HG02973 (cell line): ENCODE data around the gene FXYD5.
"Not testable (repeated sequence)": the region's sequence is repeated elsewhere in the genome, so short reads cannot be mapped to it uniquely, and the experiment has no call there.

Experiments used
- ATAC-seq: cut with Tn5 transposase; IDR thresholded peaks from one replicate; pipeline ENCODE4 v1.9.1; 2021; ENCODE audit warnings: moderate library complexity; ENCODE audit not compliant: unreplicated experiment

FXYD5 gene

DNA sequence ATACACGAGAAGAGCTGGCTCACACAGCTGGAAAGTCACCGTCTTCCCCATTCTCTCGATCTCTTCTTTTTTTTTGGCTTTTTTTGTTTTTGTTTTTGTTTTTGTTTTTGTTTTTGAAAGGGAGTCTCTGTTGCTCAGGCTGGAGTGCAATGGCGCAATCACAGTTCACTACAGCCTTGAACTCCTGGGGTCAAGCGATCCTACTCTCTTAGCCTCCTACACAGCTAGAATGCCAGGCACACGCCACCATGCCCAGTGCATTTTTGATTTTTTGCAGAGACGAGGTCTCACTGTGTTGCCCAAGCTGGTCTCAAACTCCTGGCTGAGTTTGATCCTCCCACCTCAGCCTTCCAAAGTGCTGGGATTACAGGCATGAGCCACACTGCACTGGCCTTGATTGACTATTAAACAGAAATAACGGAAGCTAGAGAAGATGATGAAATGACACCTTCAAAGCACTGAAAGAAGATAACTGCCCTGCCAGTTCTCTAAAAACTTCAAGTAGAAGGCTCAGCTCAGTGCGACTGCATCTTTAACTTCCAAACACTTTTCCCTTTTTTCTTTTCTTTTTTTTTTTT lies 34.9 kb upstream of the FXYD5 start:
- no peak for ATAC-seq

DNA sequence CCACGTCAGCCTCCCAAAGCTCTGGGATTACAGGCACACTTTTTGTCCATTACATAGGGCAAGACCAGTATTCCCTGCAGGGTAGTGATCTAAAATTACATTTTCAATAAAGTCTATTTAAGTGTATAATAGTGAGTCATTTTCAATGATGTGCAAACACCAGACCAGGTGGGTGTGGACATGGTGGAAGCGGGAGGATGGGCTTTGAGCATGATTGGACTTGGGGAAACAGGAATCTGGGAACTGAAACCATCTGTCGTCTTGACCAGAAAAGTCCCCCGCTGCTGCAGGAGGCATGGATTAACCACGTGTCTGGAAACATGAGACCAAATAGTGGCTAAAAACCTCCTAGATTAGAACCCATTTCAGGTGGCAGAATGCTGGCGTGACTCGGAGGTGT lies 34.0 kb upstream of the FXYD5 start:
- no peak for ATAC-seq

GRCh38 chr19:35120898-35121297 lies 33.6 kb upstream of the FXYD5 start:
- ATAC-seq, result no peak

DNA sequence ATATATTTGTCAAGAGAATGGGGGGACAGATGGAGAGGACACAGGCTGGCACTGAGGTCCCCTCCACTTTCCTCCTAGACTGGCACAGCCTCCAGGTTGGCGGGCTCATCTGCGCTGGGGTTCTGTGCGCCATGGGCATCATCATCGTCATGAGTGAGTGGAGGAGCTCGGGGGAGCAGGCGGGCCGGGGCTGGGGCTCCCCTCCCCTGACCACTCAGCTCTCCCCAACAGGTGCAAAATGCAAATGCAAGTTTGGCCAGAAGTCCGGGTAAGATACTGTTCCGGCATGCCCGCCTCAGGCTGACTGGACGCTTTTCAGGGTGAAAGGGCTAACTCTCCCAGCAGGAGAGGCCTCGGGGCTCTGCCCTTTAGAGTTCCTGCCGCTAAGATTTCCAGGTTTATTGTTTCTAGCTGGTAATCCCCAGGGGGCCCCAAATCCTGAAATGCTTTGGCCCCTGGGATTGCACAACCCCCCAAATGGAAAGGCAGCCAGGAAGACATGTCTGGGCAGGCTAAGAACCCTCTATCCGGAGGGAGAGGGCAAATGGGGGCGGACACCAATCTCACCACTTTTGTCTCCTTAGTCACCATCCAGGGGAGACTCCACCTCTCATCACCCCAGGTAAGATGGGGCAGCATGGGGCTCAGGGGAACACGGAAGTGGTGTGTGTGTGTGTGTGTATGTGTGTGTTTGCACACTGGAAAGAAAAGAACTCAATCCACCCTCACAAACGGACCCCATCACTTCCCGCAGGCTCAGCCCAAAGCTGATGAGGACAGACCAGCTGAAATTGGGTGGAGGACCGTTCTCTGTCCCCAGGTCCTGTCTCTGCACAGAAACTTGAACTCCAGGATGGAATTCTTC lies 31.6 kb upstream of the FXYD5 start:
- ATAC-seq, result no peak

DNA sequence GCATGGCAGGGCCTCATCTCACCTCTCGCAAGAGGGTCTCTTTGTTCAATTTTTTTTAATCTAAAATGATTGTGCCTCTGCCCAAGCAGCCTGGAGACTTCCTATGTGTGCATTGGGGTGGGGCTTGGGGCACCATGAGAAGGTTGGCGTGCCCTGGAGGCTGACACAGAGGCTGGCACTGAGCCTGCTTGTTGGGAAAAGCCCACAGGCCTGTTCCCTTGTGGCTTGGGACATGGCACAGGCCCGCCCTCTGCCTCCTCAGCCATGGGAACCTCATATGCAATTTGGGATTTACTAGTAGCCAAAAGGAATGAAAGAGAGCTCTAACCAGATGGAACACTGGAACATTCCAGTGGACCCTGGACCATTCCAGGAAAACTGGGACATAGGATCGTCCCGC lies 31.0 kb upstream of the FXYD5 start:
- no peak for ATAC-seq

DNA sequence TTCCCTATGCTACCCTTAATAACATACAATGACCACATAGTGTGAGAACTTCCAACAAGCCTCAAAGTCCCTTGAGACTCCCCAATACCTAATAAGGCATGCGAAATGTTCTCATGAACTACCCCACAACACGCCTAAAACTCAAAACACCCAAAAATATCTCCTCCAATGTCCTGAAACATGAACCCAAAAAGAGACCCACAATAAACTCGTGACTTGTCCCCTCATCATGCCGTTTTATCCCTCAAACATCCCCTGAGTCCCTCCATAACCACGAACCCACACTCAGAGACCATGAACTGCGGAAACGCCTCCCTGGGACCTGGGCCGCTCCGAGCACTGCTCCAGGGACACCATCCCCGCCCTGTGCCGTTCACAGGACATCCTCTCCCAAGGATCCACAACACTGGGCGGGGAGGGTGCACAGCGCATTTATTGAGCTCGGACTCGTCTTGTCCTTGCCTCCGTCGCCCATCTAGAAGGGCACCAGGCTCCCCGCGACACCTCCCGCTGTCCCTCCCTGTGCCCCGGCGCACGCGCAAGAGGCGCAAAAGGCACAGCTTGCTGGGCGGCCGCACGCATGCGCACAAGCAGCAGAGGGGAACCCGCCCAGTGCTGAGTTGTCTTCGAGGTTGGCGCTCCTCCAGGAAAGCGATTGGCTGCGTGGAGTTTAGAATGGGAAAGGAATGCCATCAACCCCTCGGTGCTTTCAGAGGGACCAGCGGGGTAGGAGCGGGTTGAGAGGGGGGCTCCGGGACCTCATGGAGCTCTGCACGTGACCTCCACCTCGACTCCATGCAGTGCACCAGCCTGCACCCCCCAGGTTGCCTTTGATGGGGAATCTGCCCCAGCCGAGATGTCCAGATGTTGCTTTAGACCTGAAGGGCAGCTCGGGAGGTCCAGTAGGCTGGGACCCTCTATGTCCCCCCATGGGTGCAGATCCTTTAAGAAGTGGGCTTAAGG lies 30.2 kb upstream of the FXYD5 start:
- ATAC-seq, result peak; percentile 68

DNA sequence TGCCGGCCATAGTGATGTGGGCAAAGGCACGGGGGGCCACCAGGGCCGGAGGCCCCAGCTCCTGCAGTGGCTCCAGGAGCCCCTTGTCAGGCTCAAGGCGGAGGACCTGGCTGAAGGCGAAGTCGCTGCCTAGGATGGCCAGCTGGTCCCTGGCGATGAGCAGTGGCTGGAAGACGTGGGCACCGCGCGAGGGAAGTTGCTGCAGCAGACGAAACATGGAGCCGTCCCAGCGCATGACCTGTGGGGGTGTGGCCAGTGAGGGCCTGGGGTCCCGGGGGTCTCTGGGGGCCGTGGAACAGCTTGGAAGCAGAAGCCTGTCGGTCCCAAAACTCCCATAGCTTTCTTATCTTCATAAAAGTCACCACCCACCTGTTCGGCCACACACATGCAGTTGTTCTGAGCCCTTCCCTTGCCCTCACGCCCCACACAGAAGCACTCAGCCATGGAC lies 29.2 kb upstream of the FXYD5 start:
- no peak for ATAC-seq

GRCh38 chr19:35125749-35126623 lies 28.5 kb upstream of the FXYD5 start:
- ATAC-seq, result no peak

DNA sequence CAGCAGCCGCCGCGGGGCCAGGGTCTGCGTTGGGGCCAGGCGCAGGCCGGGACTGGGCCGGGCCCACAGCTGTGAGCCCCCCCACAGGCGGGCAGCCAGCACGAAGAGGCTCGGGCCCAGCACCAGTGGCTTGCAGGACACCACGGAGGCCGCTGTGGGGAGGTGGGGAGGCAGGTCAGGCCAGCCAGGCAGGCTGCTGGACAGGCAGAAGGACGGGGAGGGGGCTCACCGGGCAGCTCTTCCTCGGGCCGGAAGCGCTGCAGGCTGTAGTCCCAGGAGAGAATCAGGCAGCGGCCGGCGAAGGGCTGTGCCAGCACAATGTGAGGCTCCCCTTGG lies 27.9 kb upstream of the FXYD5 start:
- no peak for ATAC-seq

GRCh38 chr19:35127871-35128270 lies 26.7 kb upstream of the FXYD5 start:
- no peak for ATAC-seq

DNA sequence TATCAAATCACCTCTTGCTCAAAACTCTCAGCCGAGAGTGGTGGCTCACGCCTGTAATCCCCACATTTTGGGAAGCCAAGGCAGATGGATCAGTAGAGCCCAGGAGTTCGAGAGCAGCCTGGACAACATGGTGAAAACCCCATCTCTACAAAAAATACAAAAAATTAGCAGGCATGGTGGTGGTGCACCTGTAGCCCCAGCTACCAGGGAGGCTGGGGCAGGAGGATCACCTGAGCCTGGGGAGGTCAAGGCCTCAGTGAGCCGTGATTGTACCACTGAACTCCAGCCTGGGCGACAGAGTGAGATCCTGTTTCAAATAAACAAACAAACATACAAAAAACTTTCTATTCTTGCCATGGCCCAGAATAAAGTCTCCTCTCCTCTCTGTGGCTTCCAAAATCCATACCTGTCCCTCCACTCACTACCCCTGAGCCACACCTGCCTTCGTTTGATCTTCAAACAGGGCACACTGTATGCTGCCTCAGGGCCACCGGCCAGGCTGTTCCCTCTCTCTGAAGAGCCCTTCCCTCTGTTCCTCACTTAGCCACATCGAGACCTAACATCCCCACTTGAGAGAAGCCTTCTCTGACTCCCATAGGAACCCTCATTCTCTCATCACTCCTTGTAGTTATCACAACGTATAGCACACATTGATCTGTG lies 26.0 kb upstream of the FXYD5 start:
- no peak for ATAC-seq

GRCh38 chr19:35129724-35130274 lies 24.7 kb upstream of the FXYD5 start:
- not testable (repeated sequence) for ATAC-seq

GRCh38 chr19:35130761-35131720 lies 23.5 kb upstream of the FXYD5 start:
- ATAC-seq, result no peak

DNA sequence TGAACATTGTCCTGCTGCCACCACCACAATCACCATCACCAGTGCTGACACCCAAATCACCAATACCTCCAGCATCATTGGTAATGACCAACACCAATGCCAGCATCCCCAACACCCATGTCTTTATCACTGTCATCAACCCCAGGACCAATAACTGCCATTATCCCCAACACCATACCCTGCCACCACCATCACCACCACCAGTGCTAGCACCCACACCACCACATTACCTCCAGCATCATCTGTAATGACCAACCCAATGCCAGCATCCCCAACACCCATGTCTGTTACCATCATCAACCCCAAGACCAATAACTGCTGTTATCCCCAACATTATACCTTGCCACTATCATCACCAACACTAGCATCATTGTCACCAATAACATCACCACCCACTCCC lies 22.3 kb upstream of the FXYD5 start:
- ATAC-seq, result no peak

GRCh38 chr19:35133826-35134225 lies 20.7 kb upstream of the FXYD5 start:
- no peak for ATAC-seq

GRCh38 chr19:35134601-35135242 lies 19.8 kb upstream of the FXYD5 start, which contains the start of gene LGI4:
TSS of gene LGI4 (minus strand) at chr19:35135059. CDS start at chr19:35134680, 379 bp downstream.
- no peak for ATAC-seq

DNA sequence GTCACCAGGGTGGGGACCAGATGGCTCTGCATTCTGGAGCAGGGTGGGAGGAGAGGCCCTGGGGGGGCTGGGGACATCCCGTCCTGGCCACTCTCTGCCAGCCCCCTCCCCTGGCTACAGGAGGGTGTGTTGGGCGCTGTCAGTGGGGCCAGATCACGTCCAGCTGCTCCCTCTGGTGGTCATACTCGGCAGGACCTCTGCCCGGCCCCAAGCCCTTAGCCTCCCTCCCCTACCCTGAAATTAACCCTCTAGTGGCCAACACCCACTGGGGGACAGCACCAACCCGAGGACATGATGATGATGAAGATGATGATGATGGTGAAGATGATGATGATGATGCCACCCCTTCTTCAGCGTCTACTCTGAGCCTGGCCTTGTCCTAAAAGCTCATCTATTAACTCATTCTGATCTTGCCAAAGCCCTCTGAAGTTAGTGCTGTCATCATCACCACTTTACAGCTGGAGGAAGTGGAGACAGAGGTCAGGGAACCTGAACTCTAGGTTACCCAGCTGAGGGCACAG lies 19.1 kb upstream of the FXYD5 start:
- ATAC-seq, result no peak

DNA sequence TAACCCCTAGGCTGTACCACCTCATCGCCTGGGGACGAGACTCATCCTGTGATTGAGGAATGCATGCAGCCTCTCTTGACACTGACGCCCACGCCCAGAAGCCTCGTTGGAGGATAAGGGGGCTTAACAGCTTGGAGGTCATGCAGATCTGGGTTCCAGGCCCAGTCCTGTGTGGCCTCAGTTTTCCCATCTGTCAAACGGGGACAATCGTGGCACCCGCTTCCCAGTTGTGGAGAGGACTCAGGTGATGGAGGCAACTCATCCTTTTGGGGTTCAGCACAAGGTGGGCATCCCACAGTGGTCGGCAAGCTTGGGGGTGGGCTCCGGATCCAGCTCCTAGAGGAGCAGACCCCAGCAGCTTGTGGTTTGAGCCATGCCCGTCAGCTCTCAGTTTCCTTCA lies 18.3 kb upstream of the FXYD5 start:
- ATAC-seq, result no peak
